ENCODE results near the gene ATP8A2. TPM values are rescaled to one million over a fixed set of nuclear protein-coding genes. Genes with fewer than 3 reads are reported as not detected.
"Not testable (repeated sequence)": the region's sequence is repeated elsewhere in the genome, so short reads cannot be mapped to it uniquely, and the experiment has no call there.

ATP8A2 gene
- total RNA-seq, 1 experiment from 2014 or later = not detected

GRCh38 chr13:26048741-26049140 lies 677.0 kb downstream of the ATP8A2 start:
- in situ Hi-C loops (cut with HindIII; ENCODE audit: low sequenced_read_pairs) = no loop called here
- DNase-seq (ENCODE audit: low spot score) = no peak

- in situ Hi-C loops (cut with HindIII; ENCODE audit: low sequenced_read_pairs) = no loop called here
- DNase-seq (ENCODE audit: low spot score) = no peak
Measured at GRCh38 chr13:26050568-26051230, 678.9 kb downstream of the ATP8A2 start.

- in situ Hi-C loops (cut with HindIII; ENCODE audit: low sequenced_read_pairs) = no loop called here
- DNase-seq (ENCODE audit: low spot score) = no peak
Measured at GRCh38 chr13:26051231-26051656, 679.5 kb downstream of the ATP8A2 start.

GRCh38 chr13:26051657-26052311 lies 680.0 kb downstream of the ATP8A2 start, which contains the start of gene SHISA2:
Gene SHISA2 (minus strand): TSS chr13:26052016. CDS start chr13:26050975, 1,041 bp downstream.
- in situ Hi-C loops (cut with HindIII; ENCODE audit: low sequenced_read_pairs) = no loop called here

GRCh38 chr13:26052337-26052736 lies 680.6 kb downstream of the ATP8A2 start:
- DNase-seq (ENCODE audit: low spot score) = no peak
- in situ Hi-C loops (cut with HindIII; ENCODE audit: low sequenced_read_pairs) = no loop called here

More at GRCh38 chr13:26051657-26052311, 680.0 kb downstream of the ATP8A2 start, which contains the start of gene SHISA2:
- DNase-seq (ENCODE audit: low spot score) = peak; percentile 64

GRCh38 chr13:26053418-26053980 lies 681.7 kb downstream of the ATP8A2 start:
- no peak for DNase-seq (ENCODE audit: low spot score)
- in situ Hi-C loops (cut with HindIII; ENCODE audit: low sequenced_read_pairs) = no loop called here

- no peak for DNase-seq (ENCODE audit: low spot score)
- in situ Hi-C loops (cut with HindIII; ENCODE audit: low sequenced_read_pairs) = no loop called here
Measured at GRCh38 chr13:26054896-26055295, 683.1 kb downstream of the ATP8A2 start.

- in situ Hi-C loops (cut with HindIII; ENCODE audit: low sequenced_read_pairs) = no loop called here
- DNase-seq (ENCODE audit: low spot score) = no peak
Measured at GRCh38 chr13:26058704-26059103, 686.9 kb downstream of the ATP8A2 start.

- DNase-seq (ENCODE audit: low spot score) = no peak
- in situ Hi-C loops (cut with HindIII; ENCODE audit: low sequenced_read_pairs) = no loop called here
Measured at GRCh38 chr13:26060357-26060756, 688.6 kb downstream of the ATP8A2 start.

GRCh38 chr13:26061256-26061655 lies 689.5 kb downstream of the ATP8A2 start:
- in situ Hi-C loops (cut with HindIII; ENCODE audit: low sequenced_read_pairs) = no loop called here

GRCh38 chr13:26061947-26062346 lies 690.2 kb downstream of the ATP8A2 start:
- in situ Hi-C loops (cut with HindIII; ENCODE audit: low sequenced_read_pairs) = no loop called here
- no peak for DNase-seq (ENCODE audit: low spot score)

More at GRCh38 chr13:26061256-26061655, 689.5 kb downstream of the ATP8A2 start:
- no peak for DNase-seq (ENCODE audit: low spot score)

GRCh38 chr13:26062853-26063444 lies 691.2 kb downstream of the ATP8A2 start:
- peak; percentile 85 for DNase-seq (ENCODE audit: low spot score)
- in situ Hi-C loops (cut with HindIII; ENCODE audit: low sequenced_read_pairs) = no loop called here

- in situ Hi-C loops (cut with HindIII; ENCODE audit: low sequenced_read_pairs); DNase-seq (ENCODE audit: low spot score): not testable (repeated sequence)
Measured at GRCh38 chr13:26066492-26066891, 694.7 kb downstream of the ATP8A2 start.

GRCh38 chr13:26067601-26068000 lies 695.8 kb downstream of the ATP8A2 start:
- no peak for DNase-seq (ENCODE audit: low spot score)
- in situ Hi-C loops (cut with HindIII; ENCODE audit: low sequenced_read_pairs) = no loop called here

GRCh38 chr13:26068372-26068771 lies 696.6 kb downstream of the ATP8A2 start:
- in situ Hi-C loops (cut with HindIII; ENCODE audit: low sequenced_read_pairs); DNase-seq (ENCODE audit: low spot score): not testable (repeated sequence)

GRCh38 chr13:26069642-26070041 lies 697.9 kb downstream of the ATP8A2 start:
- in situ Hi-C loops (cut with HindIII; ENCODE audit: low sequenced_read_pairs); DNase-seq (ENCODE audit: low spot score): not testable (repeated sequence)

GRCh38 chr13:26071691-26072090 lies 699.9 kb downstream of the ATP8A2 start:
- DNase-seq (ENCODE audit: low spot score) = no peak
- in situ Hi-C loops (cut with HindIII; ENCODE audit: low sequenced_read_pairs) = no loop called here

- peak; percentile 24 for DNase-seq (ENCODE audit: low spot score)
- in situ Hi-C loops (cut with HindIII; ENCODE audit: low sequenced_read_pairs) = not testable (repeated sequence)
Measured at GRCh38 chr13:26072335-26072734, 700.6 kb downstream of the ATP8A2 start.

GRCh38 chr13:26074706-26075105 lies 702.9 kb downstream of the ATP8A2 start:
- in situ Hi-C loops (cut with HindIII; ENCODE audit: low sequenced_read_pairs) = no loop called here
- no peak for DNase-seq (ENCODE audit: low spot score)
